NK-92 treated with Interleukin-12 subunit alpha and Interleukin-12 subunit beta, amount 100 ng/mL, for 24 hours (cell line): ENCODE data around the gene OLFML3.
"Not testable (repeated sequence)": the region's sequence is repeated elsewhere in the genome, so short reads cannot be mapped to it uniquely, and the experiment has no call there.

Source experiments
- DNase-seq: peaks from one replicate; lab custom pipeline; 2025; lab: John Stamatoyannopoulos, UW

OLFML3 gene

GRCh38 chr1:113978863-113979702, at the start of gene OLFML3:
OLFML3 (plus strand) TSS chr1:113979474; CDS start chr1:113979517, 43 bp downstream.
- DNase-seq, result peak; percentile 35

GRCh38 chr1:113929750-113930498, 49.4 kb upstream of the OLFML3 start:
- DNase-seq, result peak; percentile 68

- peak; percentile 71 for DNase-seq
These were observed 48.6 kb upstream of the OLFML3 start for GRCh38 chr1:113930499-113931161.

GRCh38 chr1:113931451-113931851, 47.8 kb upstream of the OLFML3 start:
- DNase-seq, result no peak

- DNase-seq, result no peak
These were observed 45.3 kb upstream of the OLFML3 start for GRCh38 chr1:113934006-113934405.

- no peak for DNase-seq
These were observed 44.7 kb upstream of the OLFML3 start for GRCh38 chr1:113934511-113935055.

GRCh38 chr1:113935176-113935575, 44.1 kb upstream of the OLFML3 start:
- no peak for DNase-seq

GRCh38 chr1:113935970-113936369, 43.3 kb upstream of the OLFML3 start:
- DNase-seq, result no peak

GRCh38 chr1:113937146-113937545, 42.1 kb upstream of the OLFML3 start:
- no peak for DNase-seq

GRCh38 chr1:113938192-113938591, 41.1 kb upstream of the OLFML3 start:
- no peak for DNase-seq

GRCh38 chr1:113940365-113941244, 38.7 kb upstream of the OLFML3 start:
- no peak for DNase-seq

GRCh38 chr1:113941245-113941559, 38.1 kb upstream of the OLFML3 start:
- no peak for DNase-seq

GRCh38 chr1:113942527-113942926, 36.7 kb upstream of the OLFML3 start:
- no peak for DNase-seq

- no peak for DNase-seq
These were observed 36.1 kb upstream of the OLFML3 start for GRCh38 chr1:113943028-113943811.

- no peak for DNase-seq
These were observed 33.9 kb upstream of the OLFML3 start for GRCh38 chr1:113945329-113945728.

GRCh38 chr1:113946112-113946511, 33.2 kb upstream of the OLFML3 start:
- no peak for DNase-seq

- no peak for DNase-seq
These were observed 32.4 kb upstream of the OLFML3 start for GRCh38 chr1:113946678-113947387.

GRCh38 chr1:113947388-113948107, 31.7 kb upstream of the OLFML3 start:
- no peak for DNase-seq

- not testable (repeated sequence) for DNase-seq
These were observed 31.1 kb upstream of the OLFML3 start for GRCh38 chr1:113948151-113948550.
